Activated naive CD8-positive, alpha-beta T cell treated with anti-CD3 and anti-CD28 coated beads, Interleukin-2, amount 10 ng/mL, durations not matched to agents 7 days and 5 days (primary cell): ENCODE data around the gene KCNK7. TPM values are rescaled to one million over a fixed set of nuclear protein-coding genes. Genes with fewer than 3 reads are reported as not detected.
"Not testable (repeated sequence)": the region's sequence is repeated elsewhere in the genome, so short reads cannot be mapped to it uniquely, and the experiment has no call there.

Source experiments
- ATAC-seq: fragments of 150-1000 bp; cut with Tn5 transposase; one replicate; pipeline ENCODE4 v1.10.0; 2021; ENCODE audit warnings: low read depth, moderate library complexity
- POLR2A ChIA-PET: fragments of 350-600 bp; sonication (Branson Sonifier 250); formaldehyde crosslinking; loops from one replicate; lab custom pipeline; 2021; ENCODE audit warnings: antibody characterized with exemption; lab: Charles Lee
- DNase-seq: peaks from one replicate; pipeline ENCODE4 v3.0.0; 2021
- H3K27ac Mint-ChIP-seq: one replicate; pipeline ENCODE4 v1.8.0; 2022; ENCODE audit warnings: mild to moderate bottlenecking, mixed read lengths
- H3K27me3 Mint-ChIP-seq: one replicate; pipeline ENCODE4 v1.8.0; 2022; ENCODE audit warnings: mild to moderate bottlenecking, moderate library complexity, mixed read lengths
- H3K36me3 Mint-ChIP-seq: one replicate; pipeline ENCODE4 v1.8.0; 2021; ENCODE audit warnings: mild to moderate bottlenecking, mixed read lengths
- H3K4me1 Mint-ChIP-seq: one replicate; pipeline ENCODE4 v1.8.0; 2021; ENCODE audit warnings: mixed read lengths
- H3K4me3 Mint-ChIP-seq: one replicate; pipeline ENCODE4 v1.8.0; 2022; ENCODE audit warnings: mild to moderate bottlenecking, moderate library complexity, mixed read lengths
- H3K9me3 Mint-ChIP-seq: one replicate; pipeline ENCODE4 v1.8.0; 2021; ENCODE audit warnings: mixed read lengths
- total RNA-seq, 2 experiments: library from RNA; stranded (reverse); gene quantifications; one replicate each; pipeline ENCODE4 v1.2.3, GENCODE V29; 2021

KCNK7 gene
- total RNA-seq, 2 experiments from 2014 or later, result 0.96 to 1.0 TPM

GRCh38 chr11:65569973-65570918 is 25.4 kb downstream of the KCNK7 start, which contains the start of gene ZNRD2:
TSS of gene ZNRD2 (plus strand) at chr11:65570477. CDS start at chr11:65570492, 15 bp downstream.
- ATAC-seq (peak; percentile 72), DNase-seq (peak; percentile 97)
- peaks cover 58% of the 10 kb centered on the region for H3K4me1 Mint-ChIP-seq
- peak within 1 kb of the TSS; percentile 94 for H3K4me3 Mint-ChIP-seq
- H3K27ac Mint-ChIP-seq, result peak within 1 kb of the TSS; percentile 98
- peaks cover 9% of the 10 kb centered on the region for H3K36me3 Mint-ChIP-seq
- POLR2A ChIA-PET, result interaction anchor here (0.6 to 5.3 kb wide), 18 partner anchors 11 to 150 kb away, joined by 3 to 52 read pairs (median 10); partner anchors contain the start of genes MALAT1, PCNX3, RELA and SCYL1
- no peaks in the 10 kb centered on the region for H3K27me3 Mint-ChIP-seq
- no peaks in the 10 kb centered on the region for H3K9me3 Mint-ChIP-seq

DNA sequence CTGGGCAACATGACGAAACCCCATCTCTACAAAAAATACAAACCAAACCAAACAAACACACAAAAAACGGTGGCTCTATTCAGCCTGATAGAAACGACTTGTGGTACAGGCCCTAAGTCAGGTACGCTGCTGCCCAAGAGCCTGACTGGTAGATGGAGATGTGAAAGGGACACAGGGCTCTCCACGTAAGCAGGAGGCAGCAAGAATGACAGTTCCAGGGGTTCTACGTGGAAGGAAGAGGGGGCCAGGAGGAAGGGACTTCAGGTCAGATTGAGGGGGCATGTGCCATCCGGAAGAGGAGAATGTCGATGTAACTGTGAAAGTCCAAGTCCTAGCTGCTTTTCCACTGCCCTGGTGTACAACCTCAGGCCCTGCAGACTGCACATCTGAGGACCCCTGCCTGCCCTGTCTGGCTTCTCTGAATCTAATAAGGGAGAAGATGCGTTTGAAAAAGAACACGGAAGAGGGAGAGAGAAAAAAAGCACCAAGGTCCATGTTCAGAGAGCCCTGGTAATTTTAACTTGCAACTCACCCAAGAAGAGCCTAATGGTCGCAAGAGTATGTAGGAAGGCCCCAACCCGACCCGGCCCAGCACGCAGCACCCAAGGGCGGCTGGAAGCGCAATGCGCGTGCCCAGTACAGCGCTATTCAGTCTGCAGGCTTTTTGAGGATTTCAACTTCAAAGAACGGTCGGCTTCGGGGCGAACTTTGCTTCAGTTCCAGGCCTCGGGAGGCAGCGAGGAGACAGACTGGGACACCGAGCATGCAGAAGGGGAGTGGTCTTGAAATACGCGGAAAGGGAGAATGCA is 26.2 kb downstream of the KCNK7 start:
- H3K4me1 Mint-ChIP-seq, result peaks cover 56% of the 10 kb centered on the region
- H3K27ac Mint-ChIP-seq, result peak overlapping the region; percentile 98
- ATAC-seq, result peak; percentile 16
- H3K9me3 Mint-ChIP-seq, result no peaks in the 10 kb centered on the region
- POLR2A ChIA-PET, result interaction anchor here (0.7 to 5.3 kb wide), 17 partner anchors 13 to 149 kb away, joined by 3 to 52 read pairs (median 9); partner anchors contain the start of genes MALAT1, PCNX3, RELA and SCYL1
- DNase-seq, result no peak
- no peaks in the 10 kb centered on the region for H3K27me3 Mint-ChIP-seq
- peaks cover 9% of the 10 kb centered on the region for H3K36me3 Mint-ChIP-seq
- H3K4me3 Mint-ChIP-seq, result peak overlapping the region; percentile 94

DNA sequence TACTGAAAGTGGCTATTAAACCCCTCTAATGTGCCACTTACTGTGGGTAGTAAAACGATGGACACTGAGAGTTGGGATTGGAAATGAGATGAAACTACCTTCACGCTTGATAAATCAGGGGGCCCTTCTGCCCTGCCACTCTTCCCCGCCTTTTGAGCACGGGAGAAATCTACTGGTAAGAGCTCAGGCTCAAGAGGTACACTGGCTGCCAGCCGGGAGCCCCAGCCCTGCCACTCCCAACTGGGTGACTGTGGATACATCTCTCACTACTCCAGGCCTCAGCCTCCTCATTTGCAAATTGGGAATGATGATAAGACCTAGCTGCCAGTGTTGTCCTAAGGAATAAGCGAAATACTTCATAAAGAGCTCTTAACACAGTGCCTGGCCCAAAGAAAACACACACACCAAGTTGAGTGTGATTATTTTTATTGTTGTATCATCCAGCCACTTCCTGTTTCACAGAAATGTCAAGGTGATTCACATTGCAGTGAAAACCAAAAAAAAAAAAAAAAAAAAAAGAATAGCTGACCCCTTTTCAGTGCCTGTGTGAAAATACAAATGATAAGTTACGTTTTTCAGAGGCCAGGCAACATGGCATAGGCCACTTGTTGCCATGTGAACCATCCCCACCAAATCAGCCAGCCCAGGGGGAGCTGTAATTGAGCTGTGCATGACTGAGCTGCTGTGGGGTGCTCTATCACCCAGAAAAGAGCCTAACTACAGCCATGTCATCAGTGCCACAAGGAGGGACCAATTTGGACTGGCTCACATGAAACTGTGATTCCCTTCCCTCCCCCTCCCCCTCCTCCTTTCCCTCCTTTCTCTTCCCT is 29.8 kb downstream of the KCNK7 start:
- Mint-ChIP-seq H3K27me3 (no peaks in the 10 kb centered on the region), H3K36me3 (peaks cover 7% of the 10 kb centered on the region), H3K4me1 (peaks cover 37% of the 10 kb centered on the region), H3K9me3 (no peaks in the 10 kb centered on the region), H3K4me3 (peak overlapping the region; percentile 79), H3K27ac (peak overlapping the region; percentile 95)
- POLR2A ChIA-PET, result interaction anchor here (0.6 to 4.5 kb wide), 20 partner anchors 10 to 297 kb away, joined by 3 to 38 read pairs (median 7); partner anchors contain the start of genes EHBP1L1, MALAT1, NEAT1 and PCNX3
- ATAC-seq (no peak), DNase-seq (peak; percentile 53)

DNA sequence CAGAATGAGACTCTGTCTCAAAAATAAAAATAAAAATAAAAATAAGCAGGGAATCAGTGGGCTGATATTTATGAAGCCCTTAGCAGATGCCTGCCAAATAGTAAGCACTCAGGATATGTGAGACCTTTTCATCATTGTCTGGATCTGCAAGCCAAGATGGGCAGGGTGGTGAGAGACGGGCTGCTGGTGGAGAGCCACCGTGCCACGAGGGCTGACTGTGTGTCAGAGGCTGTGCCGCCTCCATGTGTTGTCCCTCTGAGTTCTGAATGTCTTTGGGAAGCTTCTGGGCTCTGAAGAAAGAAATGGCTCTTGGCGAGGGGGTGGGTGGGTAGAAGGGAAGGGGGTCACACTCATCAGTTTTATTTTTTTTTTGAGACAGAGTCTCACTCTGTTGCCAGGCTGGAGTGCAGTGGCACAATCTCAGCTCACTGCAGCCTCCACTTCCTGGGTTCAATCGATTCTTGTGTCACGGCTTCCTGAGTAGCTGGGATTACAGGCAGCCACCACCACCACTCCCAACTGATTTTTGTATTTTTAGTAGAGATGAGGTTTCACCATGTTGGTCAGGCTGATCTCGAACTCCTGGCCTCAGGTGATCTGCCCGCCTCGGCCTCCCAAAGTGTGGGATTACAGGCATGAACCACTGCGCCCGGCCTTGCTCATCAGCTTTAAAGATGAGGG is 30.6 kb downstream of the KCNK7 start:
- peak overlapping the region; percentile 79 for H3K4me3 Mint-ChIP-seq
- not testable (repeated sequence) for H3K27me3 Mint-ChIP-seq, H3K9me3 Mint-ChIP-seq, H3K36me3 Mint-ChIP-seq, ATAC-seq
- H3K4me1 Mint-ChIP-seq, result peaks cover 40% of the 10 kb centered on the region
- peak overlapping the region; percentile 95 for H3K27ac Mint-ChIP-seq
- POLR2A ChIA-PET, result interaction anchor here (0.6 to 4.5 kb wide), 15 partner anchors 9 to 265 kb away, joined by 3 to 38 read pairs (median 7); partner anchors contain the start of genes EHBP1L1, MALAT1 and RELA
- peak; percentile 32 for DNase-seq

GRCh38 chr11:65563601-65564000 is 32.0 kb downstream of the KCNK7 start:
- Mint-ChIP-seq H3K27me3 (no peaks in the 10 kb centered on the region), H3K4me1 (peaks cover 39% of the 10 kb centered on the region), H3K4me3 (no peak overlapping the region), H3K27ac (no peak overlapping the region), H3K36me3 (peaks cover 4% of the 10 kb centered on the region), H3K9me3 (no peaks in the 10 kb centered on the region)
- POLR2A ChIA-PET, result interaction anchor here (0.6 to 4.5 kb wide), 4 partner anchors 9 to 63 kb away, joined by 4 to 33 read pairs (median 15); no protein-coding TSS in a partner anchor
- DNase-seq (no peak), ATAC-seq (no peak)

- POLR2A ChIA-PET, result interaction anchor here (0.8 kb wide), 1 partner anchor 10 kb away, joined by 3 read pairs; no protein-coding TSS in a partner anchor
- peaks cover 34% of the 10 kb centered on the region for H3K4me1 Mint-ChIP-seq
- no peaks in the 10 kb centered on the region for H3K27me3 Mint-ChIP-seq
- no peak for DNase-seq
- ATAC-seq, result no peak
- H3K27ac Mint-ChIP-seq, result no peak overlapping the region
- no peaks in the 10 kb centered on the region for H3K36me3 Mint-ChIP-seq
- no peak overlapping the region for H3K4me3 Mint-ChIP-seq
- no peaks in the 10 kb centered on the region for H3K9me3 Mint-ChIP-seq
Observed at GRCh38 chr11:65562788-65563187, 32.8 kb downstream of the KCNK7 start.

GRCh38 chr11:65562020-65562419 is 33.6 kb downstream of the KCNK7 start:
- Mint-ChIP-seq H3K9me3 (no peaks in the 10 kb centered on the region), H3K4me1 (peaks cover 36% of the 10 kb centered on the region), H3K36me3 (no peaks in the 10 kb centered on the region), H3K27me3 (no peaks in the 10 kb centered on the region), H3K27ac (no peak overlapping the region), H3K4me3 (no peak overlapping the region)
- ATAC-seq (no peak), DNase-seq (no peak)
- POLR2A ChIA-PET, result interaction anchor here (0.7 to 2.9 kb wide), 5 partner anchors 9 to 76 kb away, joined by 3 to 13 read pairs (median 4); partner anchors contain the start of gene SIPA1

DNA sequence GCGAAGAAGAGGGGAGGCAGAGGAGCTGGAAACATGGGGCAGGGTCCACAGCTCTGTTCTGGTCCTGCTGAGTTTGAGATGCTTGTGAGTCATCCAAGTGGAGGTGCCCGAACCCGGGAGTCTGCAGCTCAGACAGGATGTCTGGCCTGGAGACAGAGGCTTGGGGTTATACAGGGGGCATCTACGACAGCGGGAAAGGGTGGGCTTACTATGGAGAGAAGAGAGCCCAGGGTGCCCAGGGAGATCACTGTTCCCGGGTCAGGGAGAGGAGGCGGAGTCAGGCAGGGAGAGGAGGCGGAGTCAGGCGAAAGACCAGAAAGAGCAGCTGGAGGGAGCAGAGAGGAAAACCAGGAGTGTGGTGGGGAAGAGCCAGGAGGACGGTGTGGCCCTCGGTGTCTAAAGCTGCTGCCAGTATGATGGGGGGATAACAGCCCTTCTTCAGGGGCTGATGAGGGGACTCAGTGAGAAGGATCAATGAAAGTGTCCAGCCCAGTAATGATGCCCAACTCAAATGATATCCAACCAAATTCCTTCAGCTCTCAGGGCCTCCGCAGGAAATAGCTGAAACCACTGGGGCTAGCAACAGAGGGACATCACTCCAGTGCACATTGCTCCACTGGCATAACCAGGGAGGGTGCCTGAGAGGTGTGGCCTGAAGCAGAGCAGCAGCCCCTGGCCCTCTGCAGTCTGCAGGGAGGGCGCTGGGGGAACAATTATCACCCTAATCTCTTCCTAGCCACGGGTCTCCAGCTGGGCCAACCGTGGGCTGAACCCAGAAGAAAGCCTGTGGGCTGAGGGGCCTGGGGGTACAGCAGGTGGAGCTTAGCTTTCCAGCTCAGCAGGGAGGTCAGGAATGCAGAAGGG is 34.8 kb downstream of the KCNK7 start:
- H3K4me3 Mint-ChIP-seq, result no peak overlapping the region
- POLR2A ChIA-PET, result interaction anchor here (0.8 to 2.9 kb wide), 5 partner anchors 11 to 138 kb away, joined by 3 to 13 read pairs (median 3); partner anchors contain the start of genes FAM89B, NEAT1 and SIPA1
- H3K36me3 Mint-ChIP-seq, result no peaks in the 10 kb centered on the region
- DNase-seq (peak; percentile 28), ATAC-seq (no peak)
- no peak overlapping the region for H3K27ac Mint-ChIP-seq
- peaks cover 32% of the 10 kb centered on the region for H3K4me1 Mint-ChIP-seq
- no peaks in the 10 kb centered on the region for H3K27me3 Mint-ChIP-seq
- no peaks in the 10 kb centered on the region for H3K9me3 Mint-ChIP-seq

- peak overlapping the region; percentile 3 for H3K27ac Mint-ChIP-seq
- H3K4me1 Mint-ChIP-seq, result peaks cover 32% of the 10 kb centered on the region
- no peak for DNase-seq
- no peaks in the 10 kb centered on the region for H3K36me3 Mint-ChIP-seq
- H3K4me3 Mint-ChIP-seq, result no peak overlapping the region
- ATAC-seq, result no peak
- no peaks in the 10 kb centered on the region for H3K9me3 Mint-ChIP-seq
- no peaks in the 10 kb centered on the region for H3K27me3 Mint-ChIP-seq
- POLR2A ChIA-PET, result interaction anchor here (0.5 to 2.9 kb wide), 5 partner anchors 10 to 137 kb away, joined by 3 to 13 read pairs (median 10); partner anchors contain the start of genes NEAT1 and ZNRD2
Observed at GRCh38 chr11:65559951-65560537, 35.6 kb downstream of the KCNK7 start.

DNA sequence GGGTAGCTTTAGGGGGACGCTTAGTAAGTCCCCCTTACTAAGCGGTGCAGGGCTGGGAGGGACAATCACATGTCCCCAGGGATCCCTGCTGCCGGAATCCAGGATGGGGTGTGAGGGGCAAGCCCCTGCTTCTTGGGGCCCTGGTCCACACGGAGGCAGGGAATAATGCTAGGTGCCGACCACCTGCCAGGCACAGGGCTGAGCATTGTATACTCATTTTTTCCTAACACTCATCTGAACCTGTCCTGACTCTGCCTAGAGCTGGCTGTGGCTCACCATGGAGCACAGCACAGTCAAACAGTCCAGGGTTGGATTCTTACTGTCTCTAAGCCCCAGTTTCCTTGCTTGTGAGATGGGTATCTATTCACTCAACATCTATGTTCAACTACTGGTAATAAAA is 36.1 kb downstream of the KCNK7 start:
- H3K4me1 Mint-ChIP-seq, result peaks cover 34% of the 10 kb centered on the region
- H3K27me3 Mint-ChIP-seq, result no peaks in the 10 kb centered on the region
- H3K4me3 Mint-ChIP-seq, result peak overlapping the region; percentile 70
- ATAC-seq, result no peak
- no peak overlapping the region for H3K27ac Mint-ChIP-seq
- H3K36me3 Mint-ChIP-seq, result no peaks in the 10 kb centered on the region
- H3K9me3 Mint-ChIP-seq, result no peaks in the 10 kb centered on the region
- peak; percentile 22 for DNase-seq
- POLR2A ChIA-PET, result interaction anchor here (0.5 to 2.9 kb wide), 5 partner anchors 11 to 136 kb away, joined by 3 to 13 read pairs (median 10); partner anchors contain the start of genes NEAT1 and ZNRD2
